HepG2 (cell line): ENCODE results near the gene ZFP36L2. TPM values are rescaled to one million over a fixed set of nuclear protein-coding genes. Genes with fewer than 3 reads are reported as not detected.
A peak's percentile ranks its signal among the peaks of the same experiment; 100 is the strongest.

ENCODE experiments used
- CCDC6 ChIP-seq: sonication (generic); formaldehyde crosslinking; IDR thresholded peaks from 2 replicates; pipeline ENCODE4 v1.8.1; 2022; ENCODE audit warnings: mild to moderate bottlenecking, missing genetic modification reagents, moderate library complexity
- EED ChIP-seq: sonication (generic); formaldehyde crosslinking; IDR thresholded peaks from 2 replicates; pipeline ENCODE4 v1.5.0; 2020; ENCODE audit warnings: mild to moderate bottlenecking, missing genetic modification reagents
- JARID2 ChIP-seq: sonication (generic); formaldehyde crosslinking; IDR thresholded peaks from 2 replicates; pipeline ENCODE4 v1.8.1; 2023; ENCODE audit warnings: missing genetic modification reagents, inconsistent platforms; ENCODE audit not compliant: insufficient replicate concordance
- MAF1 ChIP-seq: sonication (generic); formaldehyde crosslinking; IDR thresholded peaks from 2 replicates; pipeline ENCODE4 v1.5.0; 2020; ENCODE audit warnings: missing genetic modification reagents, borderline replicate concordance
- MTF1 ChIP-seq: sonication (generic); formaldehyde crosslinking; IDR thresholded peaks from 2 replicates; pipeline ENCODE4 v1.5.0; 2020; ENCODE audit warnings: missing genetic modification reagents
- NCOA2 ChIP-seq: sonication (generic); formaldehyde crosslinking; IDR thresholded peaks from 2 replicates; pipeline ENCODE4 v1.8.0; 2022; ENCODE audit warnings: inconsistent platforms
- PATZ1 ChIP-seq: sonication (generic); formaldehyde crosslinking; IDR thresholded peaks from 2 replicates; pipeline ENCODE4 v1.4.0; 2020; ENCODE audit warnings: missing genetic modification reagents
- PAWR ChIP-seq: sonication (generic); formaldehyde crosslinking; IDR thresholded peaks from 2 replicates; pipeline ENCODE4 v1.4.0; 2020; ENCODE audit warnings: missing genetic modification reagents, mild to moderate bottlenecking, borderline replicate concordance
- SMC3 ChIP-seq: IDR thresholded peaks from 2 replicates; pipeline ENCODE4 v1.6.1; 2011; ENCODE audit warnings: low read length, improper control_type of control experiment
- TBX3 ChIP-seq: fragments of 450-650 bp; IDR thresholded peaks from 2 replicates; pipeline ENCODE4 v1.6.1; 2017; ENCODE audit warnings: antibody characterized with exemption, mild to moderate bottlenecking, inconsistent platforms, borderline replicate concordance
- TCF12 ChIP-seq, 2 experiments: fragments of 450-650 bp in 1 of 2; sonication (generic) in 1 of 2; formaldehyde crosslinking in 1 of 2; IDR thresholded peaks; 2 replicates each; pipeline versions ENCODE4 v1.6.1 to v1.8.0; 2017 to 2022; ENCODE audit warnings: antibody characterized with exemption in 1 of 2, mild to moderate bottlenecking in 1 of 2, missing genetic modification reagents in 1 of 2, moderate library complexity in 1 of 2
- ZNF121 ChIP-seq: sonication (generic); formaldehyde crosslinking; IDR thresholded peaks from 2 replicates; pipeline ENCODE4 v1.5.0; 2020; ENCODE audit warnings: mild to moderate bottlenecking, missing genetic modification reagents
- ZNF124 ChIP-seq: sonication (generic); formaldehyde crosslinking; IDR thresholded peaks from 2 replicates; pipeline ENCODE4 v1.4.0; 2020; ENCODE audit warnings: missing genetic modification reagents
- ZNF441 ChIP-seq: sonication (generic); formaldehyde crosslinking; IDR thresholded peaks from 2 replicates; pipeline ENCODE4 v1.7.0; 2021; ENCODE audit warnings: missing genetic modification reagents, borderline replicate concordance
- ZNF512 ChIP-seq: sonication (generic); formaldehyde crosslinking; IDR thresholded peaks from 2 replicates; pipeline ENCODE4 v1.4.0; 2020; ENCODE audit warnings: mild to moderate bottlenecking, missing genetic modification reagents
- ZNF552 ChIP-seq: sonication (generic); formaldehyde crosslinking; IDR thresholded peaks from 2 replicates; pipeline ENCODE4 v1.9.0; 2022; ENCODE audit warnings: missing genetic modification reagents, mild to moderate bottlenecking, borderline replicate concordance
- ZNF703 ChIP-seq: sonication (generic); formaldehyde crosslinking; IDR thresholded peaks from 2 replicates; pipeline ENCODE4 v1.5.1; 2020; ENCODE audit warnings: missing genetic modification reagents, mild to moderate bottlenecking, moderate library complexity, borderline replicate concordance
- ZSCAN12 ChIP-seq: sonication (generic); formaldehyde crosslinking; IDR thresholded peaks from 2 replicates; pipeline ENCODE4 v1.9.0; 2021; ENCODE audit warnings: mild to moderate bottlenecking, missing genetic modification reagents
- ZSCAN30 ChIP-seq: sonication (generic); formaldehyde crosslinking; IDR thresholded peaks from 2 replicates; pipeline ENCODE4 v1.5.0; 2020; ENCODE audit warnings: mild to moderate bottlenecking, missing genetic modification reagents
- polyA plus RNA-seq, 8 experiments: library from polyadenylated mRNA; depleted of rRNA in 3 of 8; stranded (reverse) in 7 of 8; unstranded in 1 of 8; fragments of >200 nt; fragmentation: Illumina TruSeq in 4 of 8; extraction: Trizol in 4 of 8; gene quantifications; 2 replicates each; pipeline versions ENCODE4 v1.2.1 to v1.2.3, GENCODE V29; 2011 to 2016; ENCODE audit warnings: low read depth in 4 of 8, missing spikeins in 1 of 8, mixed read lengths in 1 of 8; ENCODE audit not compliant: insufficient read depth in 1 of 8
- total RNA-seq, 5 experiments: library from RNA; depleted of rRNA; stranded (reverse); fragments of >200 nt; fragmentation: Illumina TruSeq; extraction: Trizol; gene quantifications; 2 replicates each; pipeline ENCODE4 v1.2.3, GENCODE V29; 2016; ENCODE audit warnings: low read depth in 1 of 5
- TF ChIP-seq, protein P1 (sequence below): sonication (generic); formaldehyde crosslinking; IDR thresholded peaks from 2 replicates; pipeline ENCODE4 v1.5.1; 2020; ENCODE audit warnings: mild to moderate bottlenecking, missing genetic modification reagents
- TF ChIP-seq, protein P2 (sequence below), 2 experiments: sonication (generic) in 1 of 2; formaldehyde crosslinking in 1 of 2; IDR thresholded peaks; 2 replicates each; pipeline versions ENCODE4 v1.5.1 to v1.6.1; 2011 to 2020; ENCODE audit warnings: borderline replicate concordance in 1 of 2, low read depth in 1 of 2, low read length in 1 of 2, mild to moderate bottlenecking in 1 of 2, missing genetic modification reagents in 1 of 2, moderate library complexity in 1 of 2

The ZFP36L2 gene
- total and polyA plus RNA-seq, 2 of the 13 experiments (the other 11 are each of a cell fraction or from before 2014, with no cell fraction given) = 11.2 to 21.8 TPM

DNA sequence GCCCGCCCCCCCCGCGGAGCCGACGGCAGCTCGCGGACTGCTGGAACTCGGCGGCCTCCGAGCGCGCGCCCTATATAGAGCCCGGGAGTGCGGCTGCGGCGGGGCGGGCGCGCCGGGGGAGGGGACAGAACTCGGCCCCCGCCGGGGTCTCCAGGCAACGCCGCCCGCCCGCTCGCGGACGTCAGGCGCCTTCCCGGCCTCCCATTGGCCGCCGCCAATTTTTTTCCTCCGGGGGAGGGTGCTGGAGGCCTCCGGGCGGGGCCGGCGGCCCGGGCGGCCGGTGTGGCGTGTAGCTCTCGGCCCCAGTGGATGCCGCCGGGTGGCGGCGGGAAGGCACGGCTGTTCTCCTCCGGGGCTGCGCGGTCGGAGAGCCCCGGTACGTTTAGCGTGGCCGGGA lies at the start of gene ZFP36L2 (continued):
- TF ChIP-seq, protein P1, sequence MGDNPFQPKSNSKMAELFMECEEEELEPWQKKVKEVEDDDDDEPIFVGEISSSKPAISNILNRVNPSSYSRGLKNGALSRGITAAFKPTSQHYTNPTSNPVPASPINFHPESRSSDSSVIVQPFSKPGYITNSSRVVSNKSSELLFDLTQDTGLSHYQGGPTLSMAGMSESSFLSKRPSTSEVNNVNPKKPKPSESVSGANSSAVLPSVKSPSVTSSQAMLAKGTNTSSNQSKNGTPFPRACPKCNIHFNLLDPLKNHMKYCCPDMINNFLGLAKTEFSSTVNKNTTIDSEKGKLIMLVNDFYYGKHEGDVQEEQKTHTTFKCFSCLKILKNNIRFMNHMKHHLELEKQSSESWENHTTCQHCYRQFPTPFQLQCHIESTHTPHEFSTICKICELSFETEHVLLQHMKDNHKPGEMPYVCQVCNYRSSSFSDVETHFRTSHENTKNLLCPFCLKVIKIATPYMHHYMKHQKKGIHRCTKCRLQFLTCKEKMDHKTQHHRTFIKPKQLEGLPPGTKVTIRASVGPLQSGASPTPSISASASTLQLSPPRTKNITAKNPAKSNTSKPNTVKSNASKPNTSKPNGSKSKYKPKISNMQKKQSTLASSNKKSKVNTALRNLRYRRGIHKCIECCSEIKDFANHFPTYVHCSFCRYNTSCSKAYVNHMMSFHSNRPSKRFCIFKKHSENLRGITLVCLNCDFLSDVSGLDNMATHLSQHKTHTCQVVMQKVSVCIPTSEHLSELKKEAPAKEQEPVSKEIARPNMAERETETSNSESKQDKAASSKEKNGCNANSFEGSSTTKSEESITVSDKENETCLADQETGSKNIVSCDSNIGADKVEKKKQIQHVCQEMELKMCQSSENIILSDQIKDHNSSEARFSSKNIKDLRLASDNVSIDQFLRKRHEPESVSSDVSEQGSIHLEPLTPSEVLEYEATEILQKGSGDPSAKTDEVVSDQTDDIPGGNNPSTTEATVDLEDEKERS (CRISPR knock-in tag) = no peak
- TF ChIP-seq ZNF552 (CRISPR knock-in tag) (no peak; the same call in 1 of the 2 replicates), JARID2 (CRISPR knock-in tag) (no peak), TCF12 (IDR thresholded peaks at IDR 0.05) (no peak), TCF12 (CRISPR knock-in tag; IDR thresholded peaks at IDR 0.05) (0 out of 2 replicates have a peak, but pooled peaks have one; percentile 23), PATZ1 (CRISPR knock-in tag) (peak; percentile 96), MTF1 (no peak; the same call in 1 of the 2 replicates), ZNF124 (peak; percentile 39; the same call in 1 of the 2 replicates), CCDC6 (CRISPR knock-in tag) (peak; percentile 1; the same call in 1 of the 2 replicates), MAF1 (CRISPR knock-in tag) (peak; percentile 22; the same call in 1 of the 2 replicates), ZNF441 (CRISPR knock-in tag) (no peak), NCOA2 (CRISPR knock-in tag) (no peak), EED (CRISPR knock-in tag) (no peak), ZSCAN12 (CRISPR knock-in tag) (no peak), PAWR (0 out of 2 replicates have a peak, but pooled peaks have one; percentile 30), ZSCAN30 (CRISPR knock-in tag) (peak; percentile 57; the same call in 1 of the 2 replicates), ZNF121 (no peak), ZNF703 (CRISPR knock-in tag) (peak; percentile 19; the same call in 1 of the 2 replicates), ZNF512 (CRISPR knock-in tag) (no peak), SMC3 (no peak), TBX3 (no peak)
- TF ChIP-seq, protein P2, sequence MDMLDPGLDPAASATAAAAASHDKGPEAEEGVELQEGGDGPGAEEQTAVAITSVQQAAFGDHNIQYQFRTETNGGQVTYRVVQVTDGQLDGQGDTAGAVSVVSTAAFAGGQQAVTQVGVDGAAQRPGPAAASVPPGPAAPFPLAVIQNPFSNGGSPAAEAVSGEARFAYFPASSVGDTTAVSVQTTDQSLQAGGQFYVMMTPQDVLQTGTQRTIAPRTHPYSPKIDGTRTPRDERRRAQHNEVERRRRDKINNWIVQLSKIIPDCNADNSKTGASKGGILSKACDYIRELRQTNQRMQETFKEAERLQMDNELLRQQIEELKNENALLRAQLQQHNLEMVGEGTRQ (IDR thresholded peaks at IDR 0.05; ENCODE audit: low read depth, low read length) = no peak
- TF ChIP-seq, protein P2 (CRISPR knock-in tag; IDR thresholded peaks at IDR 0.05; ENCODE audit: borderline replicate concordance) = no peak
